TTC549 (cell line): Measurements from ENCODE around the gene EPHB3.

Experiments used
- FAIRE-seq: peaks from 2 replicates; lab custom pipeline; 2012; peaks lifted over from hg19 to GRCh38; lab: Jason Lieb, UNC

EPHB3 gene

DNA sequence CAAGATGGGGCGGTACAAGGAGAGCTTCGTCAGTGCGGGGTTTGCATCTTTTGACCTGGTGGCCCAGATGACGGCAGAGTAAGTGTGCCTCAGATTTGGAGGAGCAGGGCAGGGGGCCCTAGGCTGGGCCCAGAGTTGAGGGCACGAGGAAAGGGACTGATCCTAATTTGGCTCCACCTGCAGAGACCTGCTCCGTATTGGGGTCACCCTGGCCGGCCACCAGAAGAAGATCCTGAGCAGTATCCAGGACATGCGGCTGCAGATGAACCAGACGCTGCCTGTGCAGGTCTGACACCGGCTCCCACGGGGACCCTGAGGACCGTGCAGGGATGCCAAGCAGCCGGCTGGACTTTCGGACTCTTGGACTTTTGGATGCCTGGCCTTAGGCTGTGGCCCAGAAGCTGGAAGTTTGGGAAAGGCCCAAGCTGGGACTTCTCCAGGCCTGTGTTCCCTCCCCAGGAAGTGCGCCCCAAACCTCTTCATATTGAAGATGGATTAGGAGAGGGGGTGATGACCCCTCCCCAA is 19.8 kb downstream of the EPHB3 start:
- FAIRE-seq, result no peak

DNA sequence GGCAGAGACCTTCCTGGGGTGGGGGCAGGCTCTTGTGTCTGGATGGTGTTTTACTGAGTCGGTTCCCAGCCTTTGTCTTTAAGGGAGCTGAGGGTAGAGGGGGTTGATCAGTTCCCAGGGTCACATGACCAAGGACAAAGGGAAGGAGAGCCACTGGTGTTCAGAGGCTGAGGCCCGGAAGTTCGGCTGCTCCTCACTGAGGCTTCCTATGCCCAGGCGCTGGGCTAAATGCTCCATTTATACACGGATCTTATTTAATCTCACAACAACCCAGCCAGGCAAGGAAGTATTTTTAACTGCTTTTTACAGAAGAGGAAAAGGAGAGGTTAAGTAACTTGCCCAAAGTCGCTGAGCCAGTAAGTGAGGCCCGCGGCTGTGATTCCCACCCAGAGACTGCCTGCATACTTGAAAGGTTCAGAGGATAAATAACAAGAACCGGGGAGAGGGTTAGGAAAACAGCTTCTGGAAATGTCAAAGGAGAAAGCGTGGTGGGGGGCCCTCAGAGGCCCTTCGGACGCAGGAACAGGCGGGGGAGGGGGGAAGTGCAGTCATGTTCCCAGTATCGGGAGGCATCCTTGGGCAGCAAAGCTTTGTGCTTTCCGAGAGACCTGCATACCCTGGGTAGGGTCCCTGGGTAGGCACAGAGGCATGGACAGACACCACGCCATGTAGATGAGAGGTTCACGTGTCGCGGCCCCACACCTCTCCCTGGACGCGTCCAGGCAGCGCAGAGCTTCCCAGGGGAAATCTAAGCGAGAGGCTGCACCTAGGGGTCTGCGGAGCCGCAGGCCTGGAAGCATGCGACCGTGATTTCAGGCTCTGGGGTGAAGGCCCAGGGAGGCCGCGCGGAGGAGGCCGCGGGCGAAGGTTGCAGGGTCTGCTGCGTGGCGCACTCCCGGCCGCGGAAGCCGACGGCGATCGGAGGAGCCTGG is 21.3 kb downstream of the EPHB3 start:
- no peak for FAIRE-seq

DNA sequence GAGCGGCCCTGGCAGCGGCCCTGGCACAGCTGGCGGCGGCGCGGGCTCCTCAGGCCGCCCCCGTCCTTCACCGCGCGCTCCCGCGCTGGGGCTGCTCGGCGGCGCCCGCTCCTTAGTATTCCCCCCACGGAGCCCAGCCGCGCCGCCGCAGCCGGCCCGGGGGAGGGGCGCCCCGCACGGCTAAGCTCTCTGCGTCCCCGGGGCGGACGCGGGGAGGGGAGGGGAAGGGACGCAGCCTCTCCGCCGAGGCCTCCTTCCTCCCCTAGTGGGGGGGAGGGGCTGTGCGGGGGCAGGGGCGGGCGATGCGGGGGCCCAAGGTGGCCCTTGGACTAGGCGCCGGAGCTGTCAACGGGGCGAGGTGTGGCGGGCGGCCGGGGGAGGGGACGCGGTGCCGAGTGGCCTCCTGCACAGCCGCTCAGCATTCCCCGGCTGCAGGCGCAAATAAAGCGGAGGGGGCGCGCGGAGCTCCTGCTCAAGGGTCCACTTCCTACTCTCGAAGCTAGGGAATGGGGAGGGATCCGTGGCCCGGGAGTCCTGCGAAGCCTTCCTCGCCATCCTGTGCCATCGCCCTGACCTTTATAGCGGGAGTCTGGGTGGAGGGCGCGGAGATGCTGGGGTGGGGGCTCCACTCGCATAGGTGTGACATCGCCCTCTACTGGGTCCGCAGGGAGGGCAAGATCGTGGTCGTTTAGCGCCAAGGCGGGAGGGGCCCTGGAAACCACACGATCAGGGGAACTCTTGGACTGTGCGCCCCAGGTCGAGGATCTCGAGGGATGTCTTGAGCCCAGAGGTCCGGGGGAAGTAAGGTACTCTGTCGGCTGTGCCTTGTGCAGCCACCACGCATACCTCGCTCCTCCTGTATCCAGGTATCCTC is 22.2 kb downstream of the EPHB3 start:
- FAIRE-seq, result no peak

DNA sequence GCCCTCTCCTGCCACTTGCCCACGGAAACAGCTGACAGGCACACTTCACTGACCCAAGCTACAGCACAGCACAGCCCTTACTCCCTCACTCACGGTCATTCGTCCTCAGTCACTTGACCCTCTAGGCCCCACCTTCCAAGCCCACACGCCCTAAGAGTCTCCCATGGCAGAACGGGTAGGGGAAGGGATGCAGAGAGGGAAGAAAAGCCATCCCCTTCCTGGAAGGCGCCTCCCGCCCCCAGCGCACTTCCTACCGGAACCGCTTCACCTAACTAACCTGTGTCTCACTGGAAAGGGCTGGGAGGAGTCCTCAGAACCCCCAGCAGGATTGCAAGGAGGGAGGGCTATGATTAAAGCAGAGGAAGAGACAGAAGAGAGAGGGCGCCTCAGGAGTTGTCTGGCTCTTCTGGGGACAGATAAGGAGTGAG is 22.9 kb downstream of the EPHB3 start:
- FAIRE-seq, result no peak

DNA sequence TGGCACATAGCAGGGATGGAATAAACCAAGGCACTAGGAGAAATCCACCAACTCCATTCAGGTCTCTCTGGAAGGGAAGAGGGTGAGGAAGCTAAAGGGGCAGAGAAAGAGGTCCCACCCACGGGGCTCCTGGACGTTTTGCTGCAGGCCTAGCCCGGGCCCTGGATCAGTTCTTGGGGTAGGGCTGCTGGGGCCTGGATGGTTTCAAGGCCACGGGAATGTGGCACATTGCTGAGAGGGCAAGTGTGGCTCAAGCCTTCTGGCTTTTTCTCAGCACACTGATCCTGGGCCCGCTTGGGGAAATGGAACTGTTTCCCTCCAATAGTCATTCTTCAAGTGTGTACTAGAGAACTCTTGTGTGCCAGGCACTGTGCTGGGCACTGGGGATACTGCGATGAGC is 24.0 kb downstream of the EPHB3 start:
- FAIRE-seq, result no peak

DNA sequence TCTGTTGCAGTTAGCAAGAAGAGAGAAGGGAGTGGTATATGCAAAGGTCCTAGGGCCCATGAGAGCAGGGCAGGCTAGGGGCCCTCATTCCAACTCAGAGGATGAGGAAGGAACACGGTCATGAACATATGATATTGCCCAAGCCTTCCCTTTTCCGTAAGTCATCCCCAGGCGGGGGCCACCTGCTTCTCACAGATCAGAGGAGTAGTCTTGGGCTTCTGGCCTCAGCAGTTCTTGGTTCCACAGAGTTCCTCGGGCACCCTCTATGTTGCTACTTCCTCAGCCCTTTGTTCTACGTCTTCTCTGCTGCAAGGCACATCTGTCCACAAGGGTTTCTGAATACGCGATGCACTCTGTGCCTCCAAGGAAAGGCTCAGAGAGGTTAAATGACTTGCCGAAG is 25.3 kb downstream of the EPHB3 start:
- FAIRE-seq, result no peak

DNA sequence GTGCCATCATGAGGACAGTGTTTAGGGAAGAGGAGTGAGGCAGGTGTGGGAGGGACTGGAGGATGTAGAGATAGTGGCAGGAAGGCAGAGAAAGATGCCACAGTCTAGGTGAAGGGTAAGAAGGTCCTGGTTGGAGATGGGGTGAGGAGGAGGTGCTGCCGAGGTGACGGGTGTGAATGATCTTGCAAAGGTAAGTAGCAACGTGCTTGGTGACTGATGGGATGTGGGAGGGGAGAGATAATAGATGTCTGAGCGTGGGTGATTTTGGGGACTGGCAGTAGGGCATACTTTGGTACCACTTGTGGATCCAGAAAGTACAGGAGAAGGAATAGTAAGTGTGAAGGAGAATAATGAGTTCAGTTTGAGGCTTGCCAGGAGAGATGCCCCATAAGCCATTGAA is 27.2 kb downstream of the EPHB3 start:
- no peak for FAIRE-seq

DNA sequence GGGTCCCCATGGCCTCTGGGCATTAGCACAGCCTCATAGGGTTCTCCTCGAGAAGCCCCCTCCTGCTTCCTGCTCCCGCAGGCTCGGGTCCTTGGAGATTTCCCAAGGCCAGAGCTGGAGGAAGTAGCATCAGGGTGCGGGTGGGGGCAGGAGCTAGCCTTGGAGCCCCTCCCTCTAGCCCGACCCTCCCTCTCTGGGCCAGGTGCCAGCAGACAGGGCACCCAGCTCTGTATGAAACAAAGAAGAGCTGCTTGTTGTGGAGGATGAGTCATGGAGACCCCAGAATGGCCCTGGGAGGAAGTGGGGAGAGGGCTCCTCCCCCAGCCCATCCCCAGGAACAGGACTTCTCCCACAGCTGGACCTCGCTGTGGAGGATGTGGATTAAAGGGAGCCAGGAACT is 29.2 kb downstream of the EPHB3 start:
- FAIRE-seq, result no peak

DNA sequence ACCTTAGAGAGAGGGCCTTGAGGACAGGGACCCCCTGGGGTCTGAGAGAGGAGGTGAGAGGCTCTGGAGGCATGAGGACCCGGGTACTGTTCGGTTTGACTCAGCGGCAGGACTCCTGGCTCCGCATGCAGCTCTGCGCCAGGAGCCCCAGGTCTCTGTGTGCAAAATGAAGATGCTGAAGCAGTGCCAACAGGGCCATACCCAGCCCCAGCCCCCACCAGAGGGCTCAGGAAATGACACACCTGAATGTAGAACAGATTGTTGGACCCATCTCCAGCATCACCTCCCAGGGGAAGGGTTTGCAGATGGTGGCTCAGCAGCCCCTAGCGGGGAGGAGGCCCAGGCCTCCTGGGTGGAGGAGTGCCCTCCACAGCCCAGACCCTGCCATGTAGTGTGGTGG is 30.2 kb downstream of the EPHB3 start:
- FAIRE-seq, result no peak

DNA sequence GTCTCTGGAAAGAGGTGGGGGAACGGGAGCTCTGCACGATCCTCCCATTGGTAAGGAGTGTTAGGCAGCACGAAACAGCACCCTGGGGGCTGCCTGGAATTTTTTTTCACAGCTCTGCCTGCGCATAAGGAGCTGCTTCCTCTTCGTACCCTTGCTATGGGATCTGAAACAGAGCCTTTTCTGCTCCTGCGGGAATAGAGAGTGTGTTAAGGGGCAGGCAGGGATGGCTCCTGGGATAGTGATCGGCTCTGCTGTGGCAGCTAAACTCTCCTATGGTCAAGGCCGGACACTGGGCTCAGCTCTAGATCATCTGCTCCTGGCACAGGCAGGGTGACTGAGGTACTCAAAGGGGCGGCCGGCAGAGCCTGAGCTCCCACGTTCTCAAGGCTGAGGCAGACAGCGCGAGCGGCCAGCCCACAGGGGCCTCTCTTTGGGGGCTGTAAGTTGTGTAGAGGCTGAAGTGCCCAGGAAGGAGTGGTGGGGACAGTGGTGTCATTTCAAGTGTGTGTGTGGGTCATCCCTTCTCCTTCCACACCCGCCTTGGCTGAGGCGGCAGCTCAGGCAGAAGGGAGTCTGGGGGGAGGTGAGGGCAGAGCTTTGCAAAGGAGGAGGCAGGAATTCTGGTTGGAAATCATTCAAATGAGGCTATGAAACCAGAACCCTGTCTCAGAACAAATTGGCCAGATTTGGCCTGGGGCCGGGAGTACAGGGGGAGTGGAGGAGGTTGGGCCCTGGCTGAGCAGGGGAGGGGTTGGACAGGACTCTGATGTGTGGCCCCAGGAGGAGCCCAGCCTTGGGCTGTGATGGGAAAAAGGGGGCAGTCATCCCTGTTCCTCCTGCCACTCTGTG is 31.0 kb downstream of the EPHB3 start:
- no peak for FAIRE-seq

DNA sequence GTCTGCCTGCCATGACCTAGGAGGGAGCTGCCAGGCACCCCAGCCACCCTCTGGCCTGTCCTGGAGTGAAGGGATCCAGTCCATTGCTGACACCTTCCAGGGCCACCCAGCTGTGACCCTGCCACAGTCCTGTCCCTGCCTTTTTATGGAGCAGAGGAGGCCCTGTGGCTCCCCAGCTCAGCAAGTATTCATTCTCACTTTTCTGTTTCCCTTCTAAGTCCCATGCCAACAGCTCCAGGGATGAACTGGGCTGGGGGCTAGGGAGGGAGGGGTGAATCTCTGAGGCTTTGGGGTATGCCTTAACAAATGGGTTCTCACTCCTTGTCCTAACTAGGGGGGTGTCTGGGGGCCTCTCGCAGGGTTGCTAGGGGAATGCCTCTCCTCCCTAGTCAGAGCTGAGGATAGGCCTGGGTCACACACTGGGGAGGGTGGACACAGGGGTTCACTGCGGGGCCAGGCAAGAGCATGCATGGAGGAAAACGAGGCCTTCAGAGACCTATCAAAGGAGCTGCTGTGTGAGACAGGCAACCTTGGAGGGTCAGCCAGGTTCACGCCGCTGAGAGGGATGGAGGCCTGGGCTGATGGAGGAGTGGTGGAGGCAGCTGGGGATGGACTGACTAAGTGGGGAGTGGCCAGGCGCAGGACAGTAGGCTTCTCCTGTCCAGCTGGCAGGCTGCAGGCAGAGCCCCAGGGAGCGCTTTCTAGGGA is 31.8 kb downstream of the EPHB3 start:
- FAIRE-seq, result no peak

DNA sequence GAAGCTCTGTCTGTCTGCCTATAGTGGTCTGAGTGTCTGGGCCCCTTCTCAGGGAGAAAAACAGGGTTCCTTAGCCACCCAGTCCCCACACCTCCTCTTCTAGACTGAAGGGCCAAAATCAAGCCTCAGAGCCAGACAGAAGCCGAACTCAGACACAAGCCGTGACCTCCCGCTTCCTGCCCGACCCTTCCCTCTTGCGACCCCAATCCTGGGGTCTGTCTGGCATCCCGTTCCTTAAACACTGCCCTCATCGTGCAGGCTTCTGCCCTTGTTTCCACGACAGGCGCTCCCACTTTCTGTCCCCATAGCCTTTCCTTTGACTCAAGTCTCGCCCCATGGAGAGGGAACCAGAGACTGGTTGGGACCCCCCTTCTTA is 32.3 kb downstream of the EPHB3 start:
- FAIRE-seq, result no peak

DNA sequence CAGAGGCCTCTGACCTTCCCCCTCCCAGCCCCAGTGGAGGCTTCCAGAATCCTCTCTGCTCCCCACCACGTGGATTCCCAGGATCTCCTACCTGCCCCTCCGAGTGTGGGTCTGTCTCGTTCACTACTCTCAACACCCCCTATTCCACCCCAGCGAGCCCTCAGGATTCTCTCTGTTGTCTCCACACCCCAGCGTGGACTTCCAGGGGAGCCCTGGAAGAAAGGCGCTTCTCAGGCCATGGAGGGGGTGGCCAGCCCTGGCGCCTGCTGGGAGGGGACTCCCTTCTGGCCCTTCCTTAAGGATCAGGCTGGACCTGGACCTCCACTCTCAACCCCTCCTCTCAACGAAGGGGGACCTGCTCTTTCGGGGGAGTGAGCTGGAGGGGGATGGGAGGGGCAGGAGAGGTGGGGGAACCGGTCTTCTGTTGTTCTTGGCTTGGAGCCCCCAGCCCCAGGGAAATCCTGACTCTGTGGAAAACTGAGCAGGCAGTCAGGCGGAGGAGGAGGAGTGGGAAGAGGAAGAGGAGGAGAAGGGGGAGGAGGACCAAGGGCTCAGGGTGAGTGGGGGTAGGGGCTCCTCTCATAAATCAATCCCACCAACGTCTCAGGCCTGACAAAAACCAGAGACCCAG is 32.9 kb downstream of the EPHB3 start:
- no peak for FAIRE-seq

DNA sequence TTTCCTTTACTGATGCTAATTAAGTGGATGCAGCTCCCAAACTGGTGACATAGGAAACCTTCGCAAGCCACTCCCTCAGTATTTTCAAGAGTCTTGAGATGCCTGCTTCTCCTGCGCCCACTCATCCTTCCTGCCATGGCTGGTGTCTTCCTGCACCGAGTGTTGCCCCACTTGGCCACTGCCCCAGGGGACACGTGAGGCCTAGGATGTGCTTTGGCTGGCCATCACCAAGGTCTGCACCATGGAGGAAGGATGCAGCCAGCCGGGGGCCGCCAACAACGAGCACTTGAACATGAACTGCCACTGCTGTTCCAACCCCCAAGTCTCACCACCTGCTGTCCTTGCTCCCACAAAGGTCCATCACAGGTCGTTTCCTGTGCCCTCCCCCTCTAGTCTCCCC is 34.1 kb downstream of the EPHB3 start:
- FAIRE-seq, result no peak

DNA sequence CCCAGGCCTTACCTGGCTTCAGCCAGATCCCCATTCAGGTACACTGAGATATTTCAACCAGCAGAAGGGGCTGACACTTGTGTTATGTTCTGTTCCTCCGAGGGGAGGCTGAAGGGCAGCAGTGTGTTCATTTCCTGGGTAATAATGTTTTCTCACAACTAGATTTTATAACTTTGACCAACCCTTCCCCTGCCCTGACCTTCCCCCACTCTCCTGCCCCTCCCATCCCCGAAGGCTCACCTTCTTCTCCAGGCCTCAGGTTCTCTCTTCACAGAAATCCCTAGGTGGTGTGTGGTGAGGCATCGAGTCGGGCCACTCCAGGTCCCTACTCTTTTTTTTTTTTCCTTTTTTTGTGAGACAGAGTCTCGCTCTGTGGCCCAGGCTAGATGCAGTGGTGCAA is 34.6 kb downstream of the EPHB3 start:
- no peak for FAIRE-seq

DNA sequence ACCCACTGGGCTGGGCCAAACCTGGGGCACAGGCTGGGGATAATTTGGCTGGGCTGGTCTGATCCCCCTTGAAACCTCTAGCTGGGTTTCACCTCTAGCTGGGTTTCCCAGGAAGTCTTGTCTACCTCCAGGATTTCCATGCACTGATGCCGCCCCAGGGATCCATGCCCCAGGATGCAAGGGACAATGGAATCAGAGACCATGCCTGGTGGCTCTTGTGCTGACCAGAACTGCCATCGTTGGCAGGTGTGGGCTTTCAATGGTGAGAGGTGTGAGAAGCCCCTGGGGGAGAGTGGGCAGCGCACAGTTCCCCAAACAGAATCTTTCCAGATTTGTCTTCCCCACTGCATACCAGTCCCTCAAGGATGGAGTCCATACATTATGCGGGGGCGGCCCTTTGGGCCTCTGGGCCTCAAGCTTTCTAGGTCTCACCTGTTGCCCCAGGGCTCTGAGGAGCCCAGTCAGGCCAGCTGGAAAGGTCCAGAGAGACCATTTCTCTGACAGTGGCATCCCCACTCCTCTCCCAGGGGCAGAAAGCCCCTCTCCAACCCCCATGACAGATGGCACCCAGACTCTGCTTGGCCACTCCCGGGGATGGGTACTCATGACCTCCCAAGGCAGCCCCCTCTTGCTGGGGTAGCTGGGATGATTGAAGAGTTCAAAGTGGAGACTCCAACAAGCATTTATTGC is 35.4 kb downstream of the EPHB3 start:
- FAIRE-seq, result no peak

DNA sequence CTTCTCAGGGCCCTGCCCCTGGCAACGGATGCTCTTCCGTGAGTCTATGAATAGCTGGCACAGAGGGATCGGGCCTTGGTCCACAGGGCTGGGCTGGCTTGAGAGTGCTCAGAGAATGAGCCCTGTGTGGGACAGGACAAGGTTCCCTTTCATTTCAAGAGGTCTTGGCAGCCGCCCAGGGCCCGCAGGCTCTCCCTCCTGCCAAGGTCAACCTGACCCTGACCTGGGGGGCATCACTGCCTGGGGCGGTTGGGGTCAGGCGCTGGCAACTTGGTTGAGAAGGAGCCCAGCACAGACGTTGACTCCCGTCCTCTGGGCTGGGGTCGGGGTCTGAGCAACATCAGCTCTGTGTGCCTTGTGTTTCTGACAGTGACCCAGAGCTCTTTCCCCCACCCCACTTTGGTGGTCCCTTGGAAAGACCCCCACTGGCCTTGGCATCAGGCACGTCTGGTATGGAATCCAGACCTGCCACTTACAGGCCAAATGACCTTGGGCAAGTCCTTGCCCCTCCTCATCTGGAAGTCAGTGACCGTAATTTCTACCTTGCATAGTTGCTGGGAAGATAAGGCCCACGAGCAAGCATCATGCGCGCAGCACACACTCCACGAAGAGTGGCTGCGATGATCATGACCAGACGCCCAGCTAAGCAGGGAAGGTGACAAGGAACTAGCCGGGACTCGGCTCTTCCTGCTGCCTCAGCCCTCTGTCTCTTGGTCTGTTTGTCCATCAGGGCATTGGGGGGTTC is 36.4 kb downstream of the EPHB3 start:
- no peak for FAIRE-seq

DNA sequence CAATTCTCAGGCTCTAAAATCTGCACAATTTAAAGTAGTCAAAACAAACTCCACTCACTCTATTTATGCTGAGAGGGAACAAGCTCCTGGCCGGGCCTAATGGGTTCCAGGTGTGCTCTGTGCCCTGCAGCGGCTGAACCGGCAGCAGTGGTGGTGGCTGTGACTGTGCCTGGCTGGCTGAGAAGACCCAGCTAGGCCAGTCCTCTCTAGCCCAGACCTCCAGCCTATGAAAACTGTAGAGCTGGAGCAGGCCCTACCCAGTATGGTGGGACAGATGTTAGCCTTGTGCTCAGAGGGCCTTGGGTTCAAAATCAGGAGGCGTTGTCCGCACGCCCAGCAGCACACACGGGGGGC is 37.0 kb downstream of the EPHB3 start:
- no peak for FAIRE-seq

DNA sequence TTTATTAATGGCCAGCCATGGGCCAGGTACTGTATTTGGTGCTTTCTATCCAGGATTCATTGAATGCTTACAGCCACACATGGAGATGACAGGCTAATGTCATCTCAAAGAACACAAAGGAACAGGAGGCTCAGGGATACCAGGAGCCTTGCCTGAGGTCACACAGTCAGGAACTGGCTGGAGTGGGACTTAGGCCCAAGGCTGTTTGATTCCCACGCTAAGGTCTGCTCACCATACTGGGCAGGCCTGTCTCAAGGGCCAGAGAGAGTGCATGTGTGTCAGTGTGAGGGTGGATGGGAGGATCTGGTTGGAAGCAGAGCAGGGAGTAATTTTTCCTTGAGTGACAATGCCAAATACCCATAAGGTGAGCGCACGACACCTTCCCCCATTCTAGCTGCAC is 37.6 kb downstream of the EPHB3 start:
- no peak for FAIRE-seq
